ENCODE measurements around the gene AKT2. TPM values are rescaled to one million over a fixed set of nuclear protein-coding genes. Genes with fewer than 3 reads are reported as not detected.
A peak's percentile ranks its signal among the peaks of the same experiment; 100 is the strongest.
"Not testable (repeated sequence)": the region's sequence is repeated elsewhere in the genome, so short reads cannot be mapped to it uniquely, and the experiment has no call there.

Gene AKT2
- total RNA-seq (2021; ENCODE audit: unreplicated experiment), result 141 TPM
- 69.6 and 69.9 TPM in 2 replicates for polyA plus RNA-seq (2012)
- Bru-seq, nascent RNA, result percentile 75 among the genes with signal in this experiment
- BruChase-seq, experiment 1, labeled RNA remaining after a 6-hour chase, result percentile 87 among the genes with signal in this experiment
- BruChase-seq, experiment 2, labeled RNA remaining after a 2-hour chase, result percentile 84 among the genes with signal in this experiment
- long read RNA-seq, partial matches to known transcripts, result 2 of 21 reads
- long read RNA-seq, other reads (novel, unspliced or antisense), result 17 of 21 reads

DNA sequence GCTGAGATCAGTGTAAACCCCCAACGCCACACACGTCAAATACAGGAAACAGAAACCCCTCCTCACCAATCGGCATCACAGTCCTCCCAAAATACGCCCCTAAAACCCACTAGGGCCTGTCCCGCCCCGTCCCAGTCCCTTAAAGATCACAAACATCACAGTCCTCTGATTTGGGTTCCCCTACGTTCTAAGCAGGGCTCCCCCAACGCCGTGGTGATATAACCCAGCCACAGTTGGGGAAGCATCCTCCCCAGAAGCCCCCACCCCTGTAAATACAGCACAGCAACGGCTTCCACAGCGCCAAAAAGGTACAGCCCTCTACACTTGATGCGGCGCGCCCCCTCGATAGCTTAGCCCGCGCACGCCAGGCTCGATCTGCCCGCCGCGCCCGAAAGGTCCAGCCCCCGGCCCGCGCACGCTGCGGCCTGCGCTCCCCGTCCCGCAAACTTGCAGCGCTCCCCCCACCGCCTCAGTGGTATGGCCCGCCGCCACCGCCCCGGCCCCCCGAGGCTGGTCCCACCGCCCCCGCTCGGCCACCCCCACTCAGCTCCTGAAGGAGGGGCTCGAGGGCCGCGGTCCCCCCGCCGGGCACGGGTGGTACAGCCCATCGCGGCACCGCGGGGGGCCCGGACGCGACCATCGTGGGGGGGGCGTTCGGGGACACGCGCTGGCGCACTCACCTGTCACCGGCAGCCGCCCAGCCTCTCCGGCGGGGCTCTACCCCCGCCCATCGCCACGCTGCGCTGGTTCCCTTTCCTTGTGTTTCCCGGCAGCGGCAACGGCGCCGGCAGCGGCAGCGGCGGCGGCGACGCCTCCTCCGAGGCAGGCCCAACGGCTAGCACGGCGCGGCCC, at the start of gene AKT2:
Gene AKT2, minus strand, starts transcription at position 845 of the 852 bp plus-strand sequence. CDS start 20,078 bp downstream, outside the sequence.
- peaks cover 11 to 18% of the 10 kb centered on the region in 2 experiments for H3K4me1 ChIP-seq (ENCODE audit: control insufficient read depth in 1 of 2, insufficient read depth in 2 of 2, low read length in 2 of 2)
- H3K4me2 ChIP-seq (ENCODE audit: low read length), result peak within 1 kb of the TSS; percentile 98
- RAD21 ChIA-PET (ENCODE audit: low non-redundant PET in 1 of 2, low total read pairs in 2 of 2, uncharacterized antibody in 2 of 2, unreplicated experiment in 2 of 2), result interaction anchor here in 1 of 2 experiments (0.6 kb wide), 1 partner anchor 343 kb away, joined by 4 read pairs; no protein-coding TSS in a partner anchor
- POLR2A ChIA-PET, result interaction anchor here (1.0 kb wide), 1 partner anchor 9 kb away, joined by 3 read pairs; no protein-coding TSS in a partner anchor
- no peaks in the 10 kb centered on the region for H3K27me3 ChIP-seq (ENCODE audit: insufficient read depth, low read length)
- no peaks in the 10 kb centered on the region for H4K20me1 ChIP-seq (ENCODE audit: insufficient read depth)
- H3K9me3 ChIP-seq (ENCODE audit: control insufficient read depth in 1 of 2, insufficient read depth in 1 of 2, low read depth in 1 of 2, low read length in 2 of 2), result no peaks in the 10 kb centered on the region
- BruUV-seq (replicated peaks), result no TSS peak
- TF ChIP-seq, protein P1, sequence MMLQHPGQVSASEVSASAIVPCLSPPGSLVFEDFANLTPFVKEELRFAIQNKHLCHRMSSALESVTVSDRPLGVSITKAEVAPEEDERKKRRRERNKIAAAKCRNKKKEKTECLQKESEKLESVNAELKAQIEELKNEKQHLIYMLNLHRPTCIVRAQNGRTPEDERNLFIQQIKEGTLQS (IDR thresholded peaks at IDR 0.05), result no peak
- TF ChIP-seq ZFX (IDR thresholded peaks at IDR 0.05) (peak; percentile 20; the same call in 1 of the 2 replicates), EZH2 (IDR thresholded peaks at IDR 0.05) (no peak), SP1 (IDR thresholded peaks at IDR 0.05; ENCODE audit: low read depth) (peak; percentile 40; the same call in 1 of the 2 replicates), SIN3A (IDR thresholded peaks at IDR 0.05; ENCODE audit: low read depth) (no peak), POLR2A (IDR thresholded peaks at IDR 0.05; ENCODE audit: borderline replicate concordance, extremely low read depth, insufficient read depth, insufficient read length) (no peak), ZNF274 (IDR thresholded peaks at IDR 0.05; ENCODE audit: low read depth, low read length) (no peak), POLR2AphosphoS5 (IDR thresholded peaks at IDR 0.05; ENCODE audit: low read depth, low read length) (peak; percentile 33; the same call in 1 of the 2 replicates), YY1 (IDR thresholded peaks at IDR 0.05; ENCODE audit: extremely low read depth, insufficient replicate concordance, low read depth, low read length) (no peak), CBX3 (IDR thresholded peaks at IDR 0.05; ENCODE audit: low read depth) (no peak), EGR1 (IDR thresholded peaks at IDR 0.05; ENCODE audit: low read depth) (peak; percentile 78)
- TF ChIP-seq, protein P2, sequence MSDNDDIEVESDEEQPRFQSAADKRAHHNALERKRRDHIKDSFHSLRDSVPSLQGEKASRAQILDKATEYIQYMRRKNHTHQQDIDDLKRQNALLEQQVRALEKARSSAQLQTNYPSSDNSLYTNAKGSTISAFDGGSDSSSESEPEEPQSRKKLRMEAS (IDR thresholded peaks at IDR 0.05), result peak; percentile 76
- intact Hi-C loops (cut with micrococcal nuclease), result no loop called here
- peak; percentile 70 for ATAC-seq
- peaks cover 0 to 4% of the 10 kb centered on the region in 2 experiments; a peak in 1 of 4 replicates for H3K36me3 ChIP-seq (ENCODE audit: control insufficient read depth in 1 of 2, insufficient read depth in 2 of 2, low read length in 2 of 2)
- peak within 1 kb of the TSS; percentile 68 for H2AFZ ChIP-seq (ENCODE audit: low read depth, low read length, poor library complexity, severe bottlenecking)
- peak within 1 kb of the TSS; percentile 91 for H3K27ac ChIP-seq (ENCODE audit: low read depth, low read length)
- DNase-seq (ENCODE audit: low read depth, low spot score), result no peak
- peak within 1 kb of the TSS; percentile 94 for H3K9ac ChIP-seq (ENCODE audit: low read length)
- CTCF ChIA-PET, result no interaction called here
- peak within 1 kb of the TSS; percentile 93 to 97 for H3K4me3 ChIP-seq (replicated peaks in 1 of 2; ENCODE audit: low read depth in 1 of 2, low read length in 2 of 2)
- H3K9me2 ChIP-seq (ENCODE audit: insufficient read depth), result no peaks in the 10 kb centered on the region
- H3K79me2 ChIP-seq (ENCODE audit: insufficient read depth, low read length), result peaks cover 52% of the 10 kb centered on the region

DNA sequence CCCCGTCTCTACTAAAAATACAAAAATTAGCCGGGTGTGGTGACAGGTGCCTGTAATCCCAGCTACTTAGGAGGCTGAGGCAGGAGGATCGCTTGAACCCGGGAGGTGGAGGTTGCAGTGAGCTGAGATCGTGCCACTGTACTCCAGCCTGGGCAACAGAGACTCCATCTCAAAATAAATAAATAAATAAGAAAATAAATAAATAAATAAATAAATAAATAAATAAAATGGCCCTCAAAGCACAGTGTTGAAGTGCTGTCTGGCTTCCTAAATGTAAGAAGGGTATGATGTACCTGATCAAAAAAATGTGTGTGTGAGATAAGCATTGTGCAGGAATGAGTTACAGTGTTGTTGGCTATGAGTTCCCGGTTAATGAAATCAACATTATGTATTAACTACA, 47.9 kb upstream of the AKT2 start:
- ATAC-seq; H3K27ac ChIP-seq (ENCODE audit: low read depth, low read length); intact Hi-C loops (cut with micrococcal nuclease); H3K9me2 ChIP-seq (ENCODE audit: insufficient read depth); DNase-seq (ENCODE audit: low read depth, low spot score); H3K4me1 ChIP-seq (ENCODE audit: control insufficient read depth in 1 of 2, insufficient read depth in 2 of 2, low read length in 2 of 2); POLR2A ChIA-PET; H4K20me1 ChIP-seq (ENCODE audit: insufficient read depth); H3K9me3 ChIP-seq (ENCODE audit: control insufficient read depth in 1 of 2, insufficient read depth in 1 of 2, low read depth in 1 of 2, low read length in 2 of 2); H3K4me2 ChIP-seq (ENCODE audit: low read length); H3K9ac ChIP-seq (ENCODE audit: low read length); H3K27me3 ChIP-seq (ENCODE audit: insufficient read depth, low read length); CTCF ChIA-PET; H2AFZ ChIP-seq (ENCODE audit: low read depth, low read length, poor library complexity, severe bottlenecking); BruUV-seq (replicated peaks); RAD21 ChIA-PET (ENCODE audit: low non-redundant PET in 1 of 2, low total read pairs in 2 of 2, uncharacterized antibody in 2 of 2, unreplicated experiment in 2 of 2); H3K4me3 ChIP-seq (replicated peaks in 1 of 2; ENCODE audit: low read depth in 1 of 2, low read length in 2 of 2): not testable (repeated sequence)
- Histone ChIP-seq H3K79me2 (ENCODE audit: insufficient read depth, low read length) (peaks cover 11% of the 10 kb centered on the region), H3K36me3 (ENCODE audit: control insufficient read depth in 1 of 2, insufficient read depth in 2 of 2, low read length in 2 of 2) (peaks cover 18 to 27% of the 10 kb centered on the region in 2 experiments)
